GM19324 (cell line): ENCODE results near the gene SMOC2.

Source experiments
- ATAC-seq: cut with Tn5 transposase; IDR thresholded peaks from one replicate; pipeline ENCODE4 v1.9.1; 2021; ENCODE audit warnings: mild to moderate bottlenecking, moderate library complexity; ENCODE audit not compliant: unreplicated experiment, low FRiP score

SMOC2 gene

DNA sequence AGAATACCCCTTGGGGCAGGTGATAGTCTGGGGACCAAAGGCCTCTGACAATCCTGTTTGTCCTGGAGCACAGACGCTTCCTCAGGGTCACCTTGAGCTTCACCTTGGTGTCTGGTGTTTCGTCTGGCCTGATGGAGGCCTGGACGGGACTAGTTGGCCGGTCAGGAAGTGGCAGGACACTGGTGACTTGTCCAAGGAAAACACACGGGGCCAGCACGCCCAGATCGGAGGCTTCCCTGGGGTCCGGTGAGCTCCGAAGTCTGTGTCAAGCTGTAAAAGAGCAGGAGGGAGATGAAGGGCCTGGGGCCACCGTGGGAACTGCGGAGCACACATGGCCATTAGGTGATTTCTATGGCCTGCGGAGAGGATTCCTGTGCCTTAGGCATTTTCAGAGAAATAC lies 67.9 kb downstream of the SMOC2 start:
- ATAC-seq, result no peak

DNA sequence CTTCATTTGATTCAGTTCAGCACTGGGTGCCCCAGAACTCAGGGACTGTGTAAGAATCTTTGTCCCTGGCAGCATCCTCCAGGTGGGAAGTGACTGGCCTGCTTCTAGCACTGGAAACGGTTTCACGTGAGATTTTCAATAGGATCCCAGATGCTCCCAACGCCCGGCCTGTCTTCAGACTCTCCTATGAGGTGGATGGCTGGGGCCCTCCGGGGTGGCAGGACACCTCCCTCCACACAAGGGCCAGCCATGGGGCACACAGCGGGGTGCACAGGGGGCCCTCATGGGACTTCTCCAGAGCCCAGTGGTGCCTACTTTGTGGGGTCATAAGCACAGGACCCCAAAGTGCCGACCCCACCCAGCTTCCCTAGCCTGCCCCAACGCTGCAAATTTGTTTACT lies 72.8 kb downstream of the SMOC2 start:
- ATAC-seq, result no peak

DNA sequence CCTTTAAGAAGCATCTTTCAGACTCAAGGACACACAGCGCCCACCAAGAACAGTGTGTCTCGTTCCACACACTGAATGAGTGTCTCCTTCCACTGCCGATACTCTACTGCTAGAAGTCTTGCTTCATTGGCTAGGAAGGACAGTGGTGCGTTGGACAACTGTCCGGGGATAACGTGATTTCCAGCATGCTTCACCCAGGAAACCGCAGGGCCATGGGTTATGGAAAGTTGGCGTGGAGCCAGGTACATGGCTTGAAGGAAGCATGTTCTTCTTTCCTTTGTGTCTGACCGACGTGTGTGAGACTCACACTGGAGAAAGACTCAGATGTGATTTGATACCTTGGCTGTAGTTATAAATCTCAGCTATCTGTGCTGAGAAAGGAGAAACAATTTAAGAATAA lies 73.2 kb downstream of the SMOC2 start:
- ATAC-seq, result no peak

DNA sequence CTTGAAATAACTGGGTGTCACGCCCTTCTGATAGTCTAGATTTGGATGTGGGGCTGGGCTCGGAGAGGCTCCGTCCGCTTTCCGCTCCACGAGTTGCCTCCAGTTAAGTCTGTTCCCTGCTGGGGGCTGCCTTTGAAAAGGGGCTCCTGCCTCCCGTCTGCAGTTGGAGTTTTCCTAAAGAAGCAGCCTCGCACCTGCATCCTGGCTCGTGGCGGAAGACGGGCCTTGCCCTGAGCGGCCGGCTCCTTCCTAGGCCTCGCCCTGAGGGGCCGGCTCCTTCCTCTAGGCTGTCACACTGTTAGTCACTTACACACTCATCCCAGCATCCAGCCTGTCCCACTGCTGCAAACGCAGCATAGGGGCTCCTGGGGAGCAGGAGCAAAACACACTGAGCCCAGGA lies 74.4 kb downstream of the SMOC2 start:
- ATAC-seq, result no peak

DNA sequence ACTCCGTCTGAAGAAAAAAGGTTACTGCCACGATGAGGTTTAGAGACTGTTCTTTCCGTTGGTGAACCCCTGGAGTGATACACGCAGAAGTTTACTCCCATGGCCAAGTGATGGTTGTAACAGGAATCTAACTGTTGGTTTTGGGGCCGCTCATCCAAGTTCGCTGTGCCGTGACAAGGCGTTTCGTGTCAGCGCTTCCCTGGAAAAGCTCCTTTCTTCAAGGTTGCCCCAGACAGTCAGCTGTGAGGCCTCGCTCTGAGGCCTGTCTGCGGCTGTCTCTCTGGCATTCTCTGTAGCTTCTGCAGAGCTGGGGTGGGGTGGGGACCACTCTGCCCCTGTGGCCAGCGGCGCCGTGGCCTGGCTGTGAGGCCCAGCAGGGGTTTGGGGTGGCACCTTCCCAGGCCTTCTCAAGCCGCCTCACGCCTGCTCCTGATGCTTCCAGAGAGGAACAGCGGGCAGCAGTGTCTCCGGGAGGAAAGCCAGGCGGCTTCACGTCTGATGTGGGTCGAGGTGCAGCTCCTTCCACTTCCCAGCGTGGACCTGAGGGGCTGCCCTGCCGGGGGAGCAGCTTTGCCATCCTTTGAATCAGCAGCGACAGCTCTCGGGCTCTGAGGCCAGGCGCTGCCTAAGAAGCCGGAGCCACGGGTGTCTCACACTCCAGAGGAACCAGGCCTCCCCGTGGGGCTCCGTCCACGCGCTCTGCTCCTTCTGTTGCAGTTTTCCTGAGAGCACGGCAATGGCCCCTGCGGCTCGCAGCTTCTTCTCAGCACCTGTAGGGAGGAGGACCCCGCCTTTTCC lies 76.2 kb downstream of the SMOC2 start:
- ATAC-seq, result no peak

DNA sequence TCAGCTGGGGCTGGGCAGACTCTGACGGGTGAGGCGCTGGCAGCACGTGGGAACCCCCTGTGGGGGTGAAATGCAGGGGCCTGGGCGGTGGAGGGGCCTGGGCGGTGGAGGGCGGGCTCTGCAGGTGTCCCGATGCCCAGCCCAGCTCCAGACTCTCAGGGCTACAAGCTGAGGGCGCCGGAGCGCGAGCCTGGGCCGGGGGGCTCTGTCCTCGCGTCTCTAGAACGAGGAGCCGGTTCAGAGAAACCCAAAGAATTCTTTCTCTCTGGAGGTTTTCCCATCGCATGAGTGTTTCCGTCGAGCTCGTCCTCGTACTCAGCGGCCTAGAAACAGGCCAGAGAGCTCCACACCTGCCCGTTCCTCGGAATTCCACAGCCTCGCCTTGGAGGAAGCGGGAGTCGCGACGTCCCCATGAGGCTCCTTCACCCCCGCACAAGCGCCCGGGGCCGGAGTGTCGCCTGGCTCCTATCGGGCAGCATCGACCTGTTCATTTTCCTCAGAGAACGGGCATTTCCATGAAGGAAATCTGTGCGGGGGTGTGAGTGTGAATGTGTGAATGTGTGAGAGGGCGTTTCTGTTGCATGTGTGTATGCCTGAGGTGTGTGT lies 76.9 kb downstream of the SMOC2 start:
- no peak for ATAC-seq

DNA sequence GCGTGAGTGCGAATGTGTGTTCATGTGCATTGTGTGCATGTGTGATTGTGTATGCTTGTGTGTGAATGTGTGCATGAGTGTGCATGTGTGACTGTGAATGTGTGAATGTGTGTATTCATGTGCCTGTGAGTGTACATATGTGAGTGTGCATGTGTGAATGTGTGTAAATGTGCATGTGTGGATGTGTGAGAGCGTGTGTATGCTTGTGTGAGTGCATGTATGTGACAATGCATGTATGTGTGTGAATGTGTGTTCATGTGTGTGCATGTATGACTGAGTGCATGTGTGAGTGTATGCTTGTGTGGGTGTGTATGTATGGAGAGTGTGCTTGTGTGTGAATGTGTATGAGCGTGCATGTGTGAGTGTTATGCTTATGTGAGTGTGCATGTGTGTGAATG lies 77.4 kb downstream of the SMOC2 start:
- ATAC-seq, result no peak

DNA sequence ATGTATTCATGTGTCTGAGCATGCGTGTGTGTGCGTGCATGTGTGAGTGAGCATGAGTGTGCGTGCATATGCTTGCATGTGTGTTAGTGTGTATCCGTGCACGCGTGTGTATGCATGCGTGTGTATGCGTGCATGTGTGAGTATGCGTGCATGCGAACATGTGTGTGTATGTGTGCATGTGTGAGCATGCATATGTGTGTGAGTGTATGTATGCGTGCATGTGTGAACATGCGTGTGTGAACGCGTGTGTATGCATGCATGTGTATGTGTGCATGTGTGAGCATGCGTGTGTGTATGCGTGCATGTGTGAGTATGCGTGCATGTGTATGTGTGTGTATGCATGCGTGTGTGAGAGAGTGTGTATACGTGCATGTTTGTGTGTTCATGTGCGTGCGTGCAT lies 77.9 kb downstream of the SMOC2 start:
- ATAC-seq, result no peak

DNA sequence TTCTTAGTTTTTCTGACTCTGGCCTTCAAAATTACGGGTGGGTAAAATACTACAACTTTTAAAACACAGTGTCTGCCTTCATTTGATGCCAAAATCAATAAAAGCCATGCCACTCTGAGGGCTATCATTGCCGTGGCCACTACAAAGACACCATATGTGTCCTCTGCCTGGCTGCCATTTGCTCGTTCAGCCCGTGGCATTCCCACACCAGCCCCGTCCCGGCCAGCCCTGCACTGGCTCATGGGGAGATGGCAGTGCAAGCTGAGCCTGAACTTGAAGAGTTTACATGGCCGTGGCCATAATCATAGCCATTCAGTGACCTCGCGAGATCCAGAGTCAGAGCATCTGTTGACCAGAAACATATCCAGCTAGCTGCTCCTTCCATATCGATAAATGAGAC lies 79.2 kb downstream of the SMOC2 start:
- ATAC-seq, result no peak

DNA sequence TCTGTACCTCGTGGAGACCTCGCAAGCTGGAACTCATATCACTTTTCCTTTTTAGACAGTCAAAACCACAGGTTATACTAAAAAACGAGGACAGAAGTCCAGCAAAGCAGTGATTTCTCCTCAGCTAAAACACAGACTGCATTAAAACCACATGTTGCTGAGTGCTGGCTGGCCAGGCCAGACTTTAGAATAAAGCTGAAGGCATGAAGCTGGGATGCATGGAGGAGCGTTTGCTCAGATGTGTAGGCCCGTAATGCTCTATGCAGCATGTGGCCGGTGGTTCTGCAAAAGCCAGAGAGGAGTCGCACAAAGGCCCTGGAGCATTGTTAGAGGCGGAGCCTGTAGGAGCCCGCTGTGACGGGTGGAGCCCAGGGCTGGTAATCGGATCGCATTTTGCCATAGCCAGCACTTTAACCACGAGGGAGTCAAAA lies 83.6 kb downstream of the SMOC2 start:
- ATAC-seq, result no peak

DNA sequence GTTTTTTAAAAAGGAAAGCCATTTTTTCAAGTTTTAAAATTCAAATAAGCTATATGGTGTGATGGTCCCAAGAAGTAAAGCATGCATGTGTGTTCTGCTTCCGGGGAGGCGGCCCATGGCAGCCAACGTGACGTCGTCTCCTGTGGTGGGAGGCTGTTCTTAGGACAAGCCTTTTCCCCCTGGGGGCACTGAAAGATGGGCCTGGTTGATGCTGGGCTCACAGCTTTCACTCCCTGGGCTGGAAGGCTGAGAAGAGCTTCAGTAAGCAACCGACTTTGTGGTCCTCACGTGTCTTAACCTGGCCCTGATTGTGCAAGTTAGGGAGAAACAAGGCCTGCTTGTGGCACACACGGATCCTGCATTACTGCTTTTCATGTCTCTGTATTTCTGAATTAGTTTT lies 84.1 kb downstream of the SMOC2 start:
- ATAC-seq, result no peak

DNA sequence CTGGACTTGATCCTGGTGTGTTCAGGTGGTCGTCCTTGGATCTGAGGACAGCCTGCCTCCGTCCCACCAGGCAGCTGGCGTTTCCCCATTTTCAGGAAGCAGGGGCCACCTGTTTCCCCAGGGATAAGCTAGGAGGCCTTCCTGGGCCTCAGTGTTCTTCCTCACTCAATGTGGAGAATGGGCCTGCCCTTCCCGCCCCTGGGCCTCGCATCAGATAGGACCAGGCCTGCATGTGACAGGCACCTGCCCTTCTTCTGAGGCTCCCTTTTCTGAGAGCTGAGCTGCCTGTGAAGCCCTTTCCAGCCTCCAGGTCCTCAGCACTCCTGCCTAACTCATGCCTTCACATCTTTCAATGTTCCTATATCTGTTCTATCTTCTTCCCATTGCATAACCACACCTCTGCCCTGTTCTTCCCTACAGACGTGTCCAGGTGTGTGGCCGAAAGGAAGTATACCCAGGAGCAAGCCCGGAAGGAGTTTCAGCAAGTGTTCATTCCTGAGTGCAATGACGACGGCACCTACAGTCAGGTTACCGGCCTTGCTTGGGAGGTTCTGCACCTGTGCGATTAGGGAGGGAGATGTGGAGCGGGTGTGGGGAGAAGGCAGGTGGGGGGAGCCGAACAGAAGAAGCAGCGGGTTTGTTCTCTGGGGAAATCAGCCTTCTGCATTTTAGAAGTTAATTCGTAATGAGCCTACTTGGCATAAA lies 85.1 kb downstream of the SMOC2 start:
- no peak for ATAC-seq

DNA sequence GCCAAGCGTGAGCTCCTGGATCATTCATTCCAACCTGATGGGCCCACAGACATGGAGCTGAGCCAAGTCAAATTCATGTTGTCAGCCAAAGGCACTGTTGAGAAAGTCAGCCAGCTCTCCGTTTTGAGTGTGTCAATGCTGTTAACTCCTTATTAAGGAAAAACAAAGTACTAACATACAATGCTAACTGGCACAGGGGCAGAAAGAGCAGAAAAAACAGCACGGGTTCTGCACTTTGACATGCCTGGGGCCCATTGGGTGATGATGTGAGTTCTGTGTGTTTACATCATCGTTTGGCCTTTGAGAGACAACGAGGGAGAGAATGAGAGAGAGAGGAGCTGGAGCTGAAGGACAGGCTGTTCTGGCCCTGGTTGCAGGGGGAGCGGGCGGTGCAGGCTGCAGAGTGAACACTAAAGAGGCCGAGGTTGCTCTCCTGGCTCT lies 85.9 kb downstream of the SMOC2 start:
- no peak for ATAC-seq

DNA sequence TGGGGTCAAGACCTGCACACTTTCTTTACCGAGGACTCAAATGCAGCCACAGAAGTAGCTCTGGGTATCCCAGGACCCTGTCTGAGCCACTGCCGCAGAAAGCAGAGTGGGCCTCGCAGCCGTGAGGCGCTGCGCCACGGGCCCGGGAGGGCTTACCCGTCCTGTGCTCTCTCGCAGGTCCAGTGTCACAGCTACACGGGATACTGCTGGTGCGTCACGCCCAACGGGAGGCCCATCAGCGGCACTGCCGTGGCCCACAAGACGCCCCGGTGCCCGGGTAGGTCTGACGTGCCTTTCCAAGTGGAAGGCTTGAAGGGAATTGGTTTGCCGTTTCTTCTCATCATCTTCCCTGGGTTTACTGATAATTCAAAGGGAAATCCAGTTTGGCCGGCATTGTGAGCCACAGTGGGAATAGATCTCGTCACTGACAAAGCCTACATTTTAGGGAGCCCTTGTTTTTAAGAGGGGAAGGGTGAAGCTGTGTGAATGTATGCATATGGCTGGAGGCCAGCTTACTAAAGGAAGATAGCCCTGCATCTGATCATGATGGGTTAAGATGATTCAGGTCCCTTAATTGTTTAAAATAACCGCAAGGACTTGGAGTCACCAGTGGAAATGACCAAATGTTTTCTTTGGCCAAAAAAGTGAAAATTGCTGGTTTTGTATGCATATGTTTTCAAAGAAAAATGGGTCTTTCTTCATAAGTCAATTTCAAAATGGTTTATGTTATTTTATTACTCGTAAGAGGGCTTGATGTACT lies 86.6 kb downstream of the SMOC2 start:
- ATAC-seq, result no peak

DNA sequence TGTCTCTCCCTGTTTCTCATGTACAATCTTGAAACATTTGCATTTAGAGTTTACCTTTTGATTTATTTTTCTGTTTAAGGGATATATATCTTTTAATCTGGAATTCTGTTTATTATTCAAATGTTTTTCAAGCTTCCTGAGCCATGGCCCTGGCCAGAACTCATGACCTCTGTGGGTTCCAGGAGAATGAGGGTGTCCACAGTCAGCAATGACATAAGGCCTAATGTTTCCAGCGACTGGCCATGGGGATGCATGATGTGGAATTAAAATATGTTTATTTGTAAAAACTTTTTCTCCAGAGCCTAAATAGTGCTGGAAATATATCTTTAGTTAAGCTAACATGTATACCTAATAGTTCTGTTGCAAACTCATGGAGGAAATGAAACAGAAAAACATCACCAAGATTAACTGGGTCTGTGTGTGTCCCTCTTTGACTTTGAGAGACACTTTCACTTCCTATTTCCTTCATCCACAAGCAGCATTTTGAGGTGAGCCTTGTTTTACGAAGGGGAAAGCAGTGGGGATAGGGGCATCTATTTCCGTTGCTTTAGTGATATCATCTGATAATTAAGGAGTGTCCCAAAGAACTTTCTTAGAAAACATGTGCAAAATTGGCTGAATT lies 87.6 kb downstream of the SMOC2 start:
- ATAC-seq, result no peak

DNA sequence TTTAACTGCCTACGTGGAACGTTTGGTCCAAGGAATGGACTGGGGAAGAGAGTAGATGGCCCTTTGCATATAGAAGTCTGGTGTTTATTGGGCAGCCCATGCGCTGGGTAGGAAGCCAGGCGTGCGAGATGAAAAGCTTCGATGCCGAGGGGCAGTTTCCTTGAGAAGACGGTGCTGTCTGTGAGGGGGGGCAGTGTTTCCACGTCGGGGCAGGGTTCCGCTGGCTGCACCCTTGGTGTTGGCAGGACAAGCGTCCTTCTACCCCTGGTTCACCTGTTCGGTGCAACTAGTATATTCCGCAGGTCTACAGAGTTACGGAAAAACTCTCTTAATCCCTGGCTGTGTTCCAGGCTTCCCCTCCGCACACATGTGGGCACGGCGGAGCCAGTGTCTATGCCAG lies 88.2 kb downstream of the SMOC2 start:
- ATAC-seq, result no peak

DNA sequence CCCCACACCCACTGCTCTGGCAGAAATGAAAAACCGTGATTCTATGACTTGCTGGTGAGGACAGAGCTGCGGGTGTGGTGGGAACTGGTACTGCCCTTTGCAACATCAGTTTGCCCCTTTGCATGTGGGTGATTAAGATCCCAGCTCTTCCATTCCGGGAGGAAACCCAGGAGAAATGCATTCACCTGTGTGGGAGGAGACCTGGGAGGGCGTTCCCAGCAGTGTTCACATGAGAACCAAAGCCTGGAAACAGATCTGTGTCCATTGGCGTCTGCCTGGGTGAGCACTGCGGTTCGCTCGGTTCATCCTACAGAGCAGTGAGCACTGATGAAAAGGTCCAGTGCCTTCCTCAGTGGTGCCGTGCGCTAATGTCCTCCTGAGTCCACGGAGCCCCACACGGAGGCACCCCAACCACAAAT lies 89.7 kb downstream of the SMOC2 start:
- ATAC-seq, result no peak

DNA sequence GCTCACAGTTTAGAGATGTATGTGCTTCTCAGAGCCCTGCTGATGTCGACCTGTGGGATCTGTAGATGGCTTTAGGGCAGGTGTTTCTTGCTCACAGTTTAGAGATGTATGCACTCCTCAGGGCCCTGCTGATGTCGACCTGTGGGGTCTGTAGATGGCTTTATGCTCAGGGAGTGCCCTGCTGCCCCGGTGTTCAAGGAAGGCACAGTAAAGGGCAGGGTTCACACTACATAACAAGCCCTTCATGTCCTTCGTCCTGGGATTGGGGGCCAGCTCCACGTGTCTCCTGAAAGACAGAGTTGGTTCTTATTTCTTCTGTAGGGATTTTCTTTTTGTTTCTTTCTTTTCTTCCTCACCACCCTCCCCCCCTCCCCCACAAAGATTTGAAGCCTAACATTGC lies 91.1 kb downstream of the SMOC2 start:
- ATAC-seq, result no peak

DNA sequence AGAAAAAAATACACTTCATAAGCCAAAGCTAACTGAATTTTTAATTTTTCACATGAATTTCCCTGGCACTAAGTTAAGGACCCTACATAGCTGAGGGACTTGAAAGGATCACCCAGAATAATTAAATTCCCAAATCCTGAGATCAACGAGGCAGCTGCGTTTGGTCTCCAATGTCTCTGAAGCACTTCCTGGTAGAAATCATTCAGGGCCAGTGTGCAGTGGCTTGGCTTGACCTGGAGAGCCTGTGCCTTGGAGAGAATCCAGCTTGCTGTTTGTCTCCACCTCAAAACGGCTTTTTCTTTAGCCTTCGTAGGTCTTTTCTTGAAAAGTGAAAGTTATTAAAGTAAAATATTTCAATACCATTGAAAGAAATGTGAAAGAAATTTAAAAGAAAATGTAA lies 92.4 kb downstream of the SMOC2 start:
- ATAC-seq, result no peak

DNA sequence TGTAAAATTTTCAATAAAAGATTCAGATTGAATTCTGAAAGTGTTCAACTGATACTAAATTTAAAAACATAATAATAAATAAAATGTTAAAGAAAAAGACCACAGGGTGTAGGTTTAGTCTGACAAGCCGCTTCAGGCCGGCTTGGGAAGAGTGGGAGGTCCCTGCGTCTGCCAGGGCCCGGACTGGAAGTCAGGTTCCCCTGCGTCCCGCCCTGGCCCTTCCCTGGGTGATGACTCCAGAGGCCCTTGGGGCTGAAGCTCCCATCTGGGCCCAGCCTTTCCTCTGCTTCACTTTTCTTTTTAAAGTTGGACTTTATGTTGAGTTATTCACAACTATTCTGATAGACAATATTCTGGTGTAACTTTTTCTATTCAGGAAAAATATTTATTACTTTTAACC lies 93.3 kb downstream of the SMOC2 start:
- no peak for ATAC-seq

DNA sequence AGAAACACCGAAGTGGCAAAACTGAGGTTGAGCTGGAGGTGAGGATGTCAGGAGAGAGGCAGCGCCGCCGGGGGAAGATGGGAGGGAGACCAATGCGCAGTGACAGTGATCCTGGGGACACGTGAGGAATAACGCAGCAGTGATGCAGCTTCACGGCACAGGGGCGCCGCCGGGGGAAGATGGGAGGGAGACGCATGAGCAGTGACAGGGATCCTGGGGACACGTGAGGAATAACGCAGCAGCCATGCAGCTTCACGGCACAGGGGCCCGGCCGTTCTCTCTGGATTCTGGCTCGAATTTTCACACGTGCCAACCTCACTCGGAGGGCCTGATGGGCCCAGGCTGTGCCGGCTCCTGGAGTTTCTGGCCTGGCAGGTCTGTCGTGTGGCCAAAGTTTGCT lies 94.7 kb downstream of the SMOC2 start:
- ATAC-seq, result no peak
